Sigmoid colon (tissue), 4 donors: ENCODE results near the gene ENDOU.

ENCODE experiments used
- EP300 ChIP-seq, 4 donors: sonication (generic); formaldehyde crosslinking; IDR thresholded peaks; one replicate each; pipeline ENCODE4 v1.6.1; 2017; ENCODE audit warnings: antibody characterized with exemption in 4 of 4
- POLR2A ChIP-seq, 2 donors: fragments of 450-650 bp; IDR thresholded peaks; one replicate each; pipeline ENCODE4 v1.6.1; 2016; ENCODE audit warnings: antibody characterized with exemption in 2 of 2, mild to moderate bottlenecking in 2 of 2, moderate library complexity in 2 of 2
- TF ChIP-seq, protein P1 (sequence below), 4 experiments: fragments of 450-650 bp in 3 of 4; fragments of 200-600 bp in 1 of 4; IDR thresholded peaks; one replicate each; pipeline ENCODE4 v1.5.1; 2016 to 2019; ENCODE audit warnings: antibody characterized with exemption in 4 of 4, mild to moderate bottlenecking in 3 of 4, moderate library complexity in 2 of 4

DNA sequence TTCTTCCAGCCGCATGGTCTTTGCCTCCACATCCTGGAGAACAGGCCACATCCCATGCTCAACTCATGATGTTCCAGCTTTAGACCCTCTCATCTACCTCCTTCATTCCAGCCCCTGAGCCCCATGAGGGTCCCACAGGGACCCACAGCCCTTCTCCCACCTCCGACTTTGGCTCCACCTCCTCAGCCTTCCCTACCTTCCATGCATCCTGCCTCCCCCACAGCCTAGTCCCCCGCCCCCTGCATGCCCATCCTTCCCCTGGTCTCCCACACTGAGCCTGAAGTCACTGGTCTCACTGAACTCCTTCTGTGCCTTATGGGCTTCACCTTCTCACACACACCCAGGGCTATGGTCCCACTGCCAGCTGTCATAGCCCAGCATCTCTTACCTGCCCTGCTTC, 23.6 kb upstream of the ENDOU start:
- TF ChIP-seq, protein P1, sequence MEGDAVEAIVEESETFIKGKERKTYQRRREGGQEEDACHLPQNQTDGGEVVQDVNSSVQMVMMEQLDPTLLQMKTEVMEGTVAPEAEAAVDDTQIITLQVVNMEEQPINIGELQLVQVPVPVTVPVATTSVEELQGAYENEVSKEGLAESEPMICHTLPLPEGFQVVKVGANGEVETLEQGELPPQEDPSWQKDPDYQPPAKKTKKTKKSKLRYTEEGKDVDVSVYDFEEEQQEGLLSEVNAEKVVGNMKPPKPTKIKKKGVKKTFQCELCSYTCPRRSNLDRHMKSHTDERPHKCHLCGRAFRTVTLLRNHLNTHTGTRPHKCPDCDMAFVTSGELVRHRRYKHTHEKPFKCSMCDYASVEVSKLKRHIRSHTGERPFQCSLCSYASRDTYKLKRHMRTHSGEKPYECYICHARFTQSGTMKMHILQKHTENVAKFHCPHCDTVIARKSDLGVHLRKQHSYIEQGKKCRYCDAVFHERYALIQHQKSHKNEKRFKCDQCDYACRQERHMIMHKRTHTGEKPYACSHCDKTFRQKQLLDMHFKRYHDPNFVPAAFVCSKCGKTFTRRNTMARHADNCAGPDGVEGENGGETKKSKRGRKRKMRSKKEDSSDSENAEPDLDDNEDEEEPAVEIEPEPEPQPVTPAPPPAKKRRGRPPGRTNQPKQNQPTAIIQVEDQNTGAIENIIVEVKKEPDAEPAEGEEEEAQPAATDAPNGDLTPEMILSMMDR (IDR thresholded peaks at IDR 0.05): no peak
- no peak for TF ChIP-seq EP300 (IDR thresholded peaks at IDR 0.05)
- no peak for TF ChIP-seq POLR2A (IDR thresholded peaks at IDR 0.05)
